Heart left ventricle (tissue), 16 donors: ENCODE results near the gene KRT6A. TPM values are rescaled to one million over a fixed set of nuclear protein-coding genes. Genes with fewer than 3 reads are reported as not detected.
"Not testable (repeated sequence)": the region's sequence is repeated elsewhere in the genome, so short reads cannot be mapped to it uniquely, and the experiment has no call there.

ENCODE experiments used
- ATAC-seq, 4 donors: fragments of 200-7000 bp; cut with Tn5 transposase; one replicate each; pipeline ENCODE4 v1.9.1; 2020 to 2022; ENCODE audit warnings: moderate library complexity in 4 of 4, mild to moderate bottlenecking in 3 of 4, moderate number of reproducible peaks in 1 of 4
- DNase-seq, 5 donors: peaks; one replicate each; pipeline ENCODE4 v3.0.0-alpha.2; 2020
- H3K27ac ChIP-seq, 12 donors: fragments of 200-600 bp; sonication (generic) in 4 of 12; one replicate each; pipeline versions ENCODE4 v1.5.0 to v1.8.0; 2016 to 2022; ENCODE audit warnings: mild to moderate bottlenecking in 2 of 12
- H3K27me3 ChIP-seq, 9 donors: fragments of 200-600 bp; sonication (generic) in 2 of 9; one replicate each; pipeline versions ENCODE4 v1.5.1 to v1.8.0; 2016 to 2022; ENCODE audit warnings: mild to moderate bottlenecking in 3 of 9
- H3K36me3 ChIP-seq, 9 donors: fragments of 200-600 bp; sonication (generic) in 2 of 9; one replicate each; pipeline versions ENCODE4 v1.5.0 to v1.8.0; 2018 to 2022; ENCODE audit warnings: mild to moderate bottlenecking in 2 of 9
- H3K4me1 ChIP-seq, 12 donors: fragments of 200-600 bp; sonication (generic) in 4 of 12; one replicate each; pipeline versions ENCODE4 v1.5.0 to v1.8.0; 2016 to 2022; ENCODE audit warnings: mild to moderate bottlenecking in 3 of 12
- H3K4me3 ChIP-seq, 12 donors: fragments of 200-600 bp; sonication (generic) in 4 of 12; one replicate each; pipeline versions ENCODE4 v1.5.0 to v1.8.0; 2017 to 2022; ENCODE audit warnings: mild to moderate bottlenecking in 9 of 12, moderate library complexity in 4 of 12
- H3K9me3 ChIP-seq, 12 donors: fragments of 200-600 bp; sonication (generic) in 4 of 12; one replicate each; pipeline versions ENCODE4 v1.5.0 to v1.8.0; 2016 to 2022; ENCODE audit warnings: mild to moderate bottlenecking in 1 of 12
- CTCF ChIP-seq, 12 donors: fragments of 200-600 bp; sonication (generic) in 4 of 12; IDR thresholded peaks; one replicate each; pipeline versions ENCODE4 v1.5.0 to v1.8.0; 2018 to 2022; ENCODE audit warnings: antibody characterized with exemption in 12 of 12, mild to moderate bottlenecking in 5 of 12
- POLR2A ChIP-seq, 2 donors: fragments of 450-650 bp; IDR thresholded peaks; one replicate each; pipeline ENCODE4 v1.6.1; 2017; ENCODE audit warnings: antibody characterized with exemption in 2 of 2, mild to moderate bottlenecking in 2 of 2, moderate library complexity in 2 of 2
- WGBS, 4 donors: extraction: QIAGEN DNeasy Blood & Tissue Kit in 2 of 4; methylation state at CpG; one replicate each; pipeline versions ENCODE4 v1.1.5 to v1.1.7; 2013 to 2018; 5-methylcytosine and 5-hydroxymethylcytosine counted together
- intact Hi-C, 10 donors: fragments of 100-400 bp; cut with DNase I; formaldehyde crosslinking; loops; one replicate each; pipeline versions ENCODE4 v1.11.1 to v1.14.2; 2022
- polyA plus RNA-seq, 2 donors: library from polyadenylated mRNA; stranded (reverse); fragments of 200-250 nt; gene quantifications; one replicate each; pipeline ENCODE4 v1.2.3, GENCODE V29; 2013
- total RNA-seq, 9 donors: library from RNA; depleted of rRNA in 2 of 9; stranded (reverse); fragments of >200 nt in 2 of 9; fragmentation: NEBNext Ultra II Directional in 3 of 9; extraction: Animal tissue kit (Norgen Biotek cat#: 25700) in 3 of 9; gene quantifications; one replicate each; pipeline versions ENCODE4 v1.1.0 to v1.2.4, GENCODE V29; 2016 to 2023
- donor health status: ischemic (EF 13 %, LVEDD 7.1; RV severe dilation, severe dysfunction).
- donor health status: healthy with polysubstance abuse.
- donor health status: DM: no; HTN: yes; CAD: no.
- donor health status: DM: no; HTN: no; CAD: no.
- donor health status: ischemic (EF 25% LVEDD 6.9; RV normal size, moderate dysfunction).
- donor health status: ischemic (EF 25% LVEDD 5.7; RV mildly dilated, moderate dysfunction).
- donor health status: healthy.
- donor health status: DM: yes; HTN: yes; CAD: no.
- donor health status: ischemic (EF 35%, LVEDD 5.7; RV mildly dilated, moderate dysfunction).
- donor health status: nonischemic (EF 11% LVEDD 7.7; RV severe dilation, severe dysfunction).
- donor health status: DM: yes; HTN: yes; CAD: no.
- donor health status: PGD.
- donor health status: ischemic (EF 29% LVEDD 5.4; RV normal size, mild dysfunction).
- donor health status: nonischemic (EF 23%, LVEDD 6.1; RV moderate dilation, normal function).

The KRT6A gene
- total and polyA plus RNA-seq, 11 donors: 0.03 to 0.11 TPM; not detected in 9

DNA sequence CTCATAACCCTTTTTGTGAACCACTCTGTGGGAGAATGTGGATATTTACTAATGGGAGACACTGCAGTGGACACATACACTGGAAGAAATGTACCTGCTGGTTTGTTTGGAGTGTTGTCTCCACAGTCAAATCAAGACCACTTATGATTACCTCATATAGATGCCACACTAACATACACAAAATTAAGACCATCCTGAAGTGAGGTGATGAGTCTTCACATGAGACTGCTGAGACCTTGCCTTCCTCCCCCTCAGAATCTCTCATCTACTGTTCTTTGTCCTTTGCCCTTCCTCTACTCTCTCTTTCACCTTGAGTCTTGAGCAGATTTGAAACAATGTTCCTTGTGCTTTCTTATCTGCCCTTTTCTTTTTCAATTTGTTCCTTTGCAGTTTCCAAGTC lies 4.3 kb downstream of the KRT6A start:
- H3K4me3 ChIP-seq: no peak overlapping the region
- H3K4me1 ChIP-seq: no peaks in the 10 kb centered on the region
- peaks cover 0 to 25% (median 3%) of the 10 kb centered on the region in 9 donors for H3K27me3 ChIP-seq
- ATAC-seq: no peak
- no peak for DNase-seq
- no peaks in the 10 kb centered on the region for H3K36me3 ChIP-seq
- peaks cover 0 to 17% (median 0%) of the 10 kb centered on the region in 12 donors for H3K9me3 ChIP-seq
- H3K27ac ChIP-seq: no peak overlapping the region
- TF ChIP-seq POLR2A (IDR thresholded peaks at IDR 0.05) (no peak), CTCF (IDR thresholded peaks at IDR 0.05) (no peak)
- intact Hi-C loops: no loop called here

DNA sequence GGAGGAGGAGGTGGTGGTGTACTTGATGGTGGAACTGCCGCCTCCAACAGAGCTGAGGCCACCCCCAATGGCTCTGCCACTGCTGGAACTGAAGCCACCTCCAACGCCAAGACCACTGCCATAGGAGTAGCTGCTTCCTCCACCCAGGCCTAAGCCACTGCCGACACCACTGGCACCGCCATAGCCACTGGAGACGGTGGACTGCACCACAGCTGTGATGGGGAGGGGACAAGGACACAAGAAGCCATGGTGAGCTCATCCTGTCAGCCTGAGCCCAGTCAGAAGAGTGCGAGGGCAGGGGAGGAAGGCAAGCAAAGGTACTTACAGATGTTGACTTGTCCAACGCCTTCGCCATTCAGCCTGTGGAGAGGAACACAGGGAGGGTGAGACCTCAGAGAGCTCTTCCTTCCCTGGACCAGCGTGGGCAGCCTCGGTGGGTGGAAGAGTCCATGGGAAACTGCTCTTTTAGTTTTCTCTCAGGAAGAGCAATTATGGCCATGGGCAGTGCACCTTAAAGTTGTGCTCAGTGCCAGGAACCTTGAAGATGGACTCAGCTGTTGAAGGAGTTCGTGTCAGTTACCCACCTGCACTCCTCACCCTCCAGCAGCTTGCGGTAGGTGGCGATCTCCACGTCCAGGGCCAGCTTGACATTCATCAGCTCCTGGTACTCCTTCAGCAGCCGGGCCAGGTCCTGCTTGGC lies 5.2 kb downstream of the KRT6A start:
- H3K4me3 ChIP-seq, intact Hi-C loops, H3K27ac ChIP-seq, H3K4me1 ChIP-seq, DNase-seq, ATAC-seq, H3K36me3 ChIP-seq: not testable (repeated sequence)
- WGBS, 4 donors: 82 to 85% (median 83%) methylated on average over 12 to 15 of the region's 15 CpGs
- peaks cover 0 to 19% (median 0%) of the 10 kb centered on the region in 12 donors for H3K9me3 ChIP-seq
- H3K27me3 ChIP-seq: peaks cover 0 to 25% (median 3%) of the 10 kb centered on the region in 9 donors

DNA sequence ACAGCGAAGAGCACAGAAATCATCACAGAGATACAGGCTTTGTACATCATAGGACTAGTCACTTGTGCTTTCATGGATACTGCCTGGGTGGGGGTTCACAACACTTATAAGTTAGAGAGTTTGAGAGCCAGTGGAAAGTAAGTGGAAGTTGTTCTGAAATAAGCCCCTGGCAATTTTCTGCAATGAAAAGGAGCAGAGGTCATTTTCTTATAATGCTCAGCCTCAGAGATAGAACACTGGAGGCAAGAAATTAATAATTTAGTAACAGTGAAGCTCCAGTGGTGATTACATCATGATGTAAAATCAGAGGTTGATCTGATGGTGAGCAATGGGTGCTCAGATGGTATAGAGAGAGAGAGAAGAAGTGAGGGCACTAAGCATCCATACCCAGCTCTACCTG lies 5.8 kb downstream of the KRT6A start:
- Histone ChIP-seq H3K27me3 (peaks cover 0 to 22% (median 3%) of the 10 kb centered on the region in 9 donors), H3K36me3 (no peaks in the 10 kb centered on the region), H3K4me1 (no peaks in the 10 kb centered on the region), H3K27ac (no peak overlapping the region), H3K9me3 (peaks cover 0 to 19% (median 0%) of the 10 kb centered on the region in 12 donors), H3K4me3 (no peak overlapping the region)
- ATAC-seq (no peak), DNase-seq (no peak)
- TF ChIP-seq POLR2A (IDR thresholded peaks at IDR 0.05): no peak
- no peak for TF ChIP-seq CTCF (IDR thresholded peaks at IDR 0.05)
- 38 to 92% (median 63%) methylated on average over 1 of the region's 1 CpG for WGBS, 4 donors
- intact Hi-C loops: no loop called here

- intact Hi-C loops: no loop called here
- WGBS, 4 donors: 81 to 89% (median 85%) methylated on average over 5 of the region's 5 CpGs
- H3K4me3 ChIP-seq: no peak overlapping the region
These were observed 6.6 kb downstream of the KRT6A start for GRCh38 chr12:52486166-52487105.

More at GRCh38 chr12:52486166-52487105, 6.6 kb downstream of the KRT6A start:
- no peak for TF ChIP-seq CTCF (IDR thresholded peaks at IDR 0.05)
- no peak for TF ChIP-seq POLR2A (IDR thresholded peaks at IDR 0.05)
- H3K9me3 ChIP-seq: peaks cover 0 to 19% (median 0%) of the 10 kb centered on the region in 12 donors
- H3K36me3 ChIP-seq: no peaks in the 10 kb centered on the region
- DNase-seq (no peak), ATAC-seq (no peak)
- no peaks in the 10 kb centered on the region for H3K4me1 ChIP-seq
- H3K27ac ChIP-seq: no peak overlapping the region
- H3K27me3 ChIP-seq: peaks cover 0 to 18% (median 3%) of the 10 kb centered on the region in 9 donors
